Neural crest cell (in vitro differentiated cells): ENCODE results near the gene KLRG1. TPM values are rescaled to one million over a fixed set of nuclear protein-coding genes. Genes with fewer than 3 reads are reported as not detected.

Source experiments
- DNase-seq: peaks from one replicate; pipeline ENCODE4 v3.0.0; 2021; ENCODE audit warnings: low read depth, mixed read lengths, low spot score
- H3K27ac Mint-ChIP-seq: one replicate; pipeline ENCODE4 v1.8.0; 2021; ENCODE audit warnings: mild to moderate bottlenecking, mixed read lengths; ENCODE audit not compliant: unreplicated experiment
- H3K27me3 Mint-ChIP-seq: 2 replicates; pipeline ENCODE4 v1.8.0; 2021; ENCODE audit warnings: low read depth, mild to moderate bottlenecking, mixed read lengths
- H3K36me3 Mint-ChIP-seq: 2 replicates; pipeline ENCODE4 v1.8.0; 2021; ENCODE audit warnings: low read depth, mild to moderate bottlenecking, mixed read lengths
- H3K4me1 Mint-ChIP-seq: 2 replicates; pipeline ENCODE4 v1.8.0; 2021; ENCODE audit warnings: mixed read lengths
- H3K4me3 Mint-ChIP-seq: one replicate; pipeline ENCODE4 v1.8.0; 2021; ENCODE audit warnings: mild to moderate bottlenecking, mixed read lengths
- H3K9me3 Mint-ChIP-seq: 2 replicates; pipeline ENCODE4 v1.8.0; 2021; ENCODE audit warnings: mixed read lengths
- CTCF ChIP-seq: fragments of 200-600 bp; sonication (generic); conservative IDR thresholded peaks from 2 replicates; pipeline ENCODE4 v1.5.0; 2021; ENCODE audit warnings: antibody characterized with exemption, mild to moderate bottlenecking
- total RNA-seq: library from RNA; stranded (reverse); gene quantifications from 2 replicates; pipeline ENCODE4 v1.2.1, GENCODE V29; 2021

Gene KLRG1
- total RNA-seq, 1 donor from 2014 or later = 5.8 TPM

GRCh38 chr12:9050521-9051157 lies 61.3 kb downstream of the KLRG1 start:
- no peak for DNase-seq
- peaks cover 2% of the 10 kb centered on the region for H3K36me3 Mint-ChIP-seq
- no peaks in the 10 kb centered on the region for H3K27me3 Mint-ChIP-seq
- H3K4me3 Mint-ChIP-seq = no peak overlapping the region
- no peak for TF ChIP-seq CTCF
- no peaks in the 10 kb centered on the region for H3K9me3 Mint-ChIP-seq
- H3K4me1 Mint-ChIP-seq = no peaks in the 10 kb centered on the region
- H3K27ac Mint-ChIP-seq = no peak overlapping the region

GRCh38 chr12:9051158-9051550 lies 61.8 kb downstream of the KLRG1 start:
- Mint-ChIP-seq H3K4me3 (no peak overlapping the region), H3K36me3 (no peaks in the 10 kb centered on the region), H3K4me1 (no peaks in the 10 kb centered on the region), H3K27ac (no peak overlapping the region), H3K9me3 (no peaks in the 10 kb centered on the region), H3K27me3 (no peaks in the 10 kb centered on the region)
- no peak for DNase-seq
- no peak for TF ChIP-seq CTCF

GRCh38 chr12:9052610-9053009 lies 63.3 kb downstream of the KLRG1 start:
- H3K9me3 Mint-ChIP-seq = no peaks in the 10 kb centered on the region
- H3K4me1 Mint-ChIP-seq = no peaks in the 10 kb centered on the region
- H3K36me3 Mint-ChIP-seq = no peaks in the 10 kb centered on the region
- no peak for DNase-seq
- H3K4me3 Mint-ChIP-seq = no peak overlapping the region
- no peak overlapping the region for H3K27ac Mint-ChIP-seq
- no peak for TF ChIP-seq CTCF
- no peaks in the 10 kb centered on the region for H3K27me3 Mint-ChIP-seq

Other genes with a start within 250 kb of the KLRG1 start
- not detected in 2 replicates for gene A2ML1, start 166.9 kb upstream of the KLRG1 start, total RNA-seq
- 108 and 111 TPM in 2 replicates for gene PHC1, start 75.0 kb upstream of the KLRG1 start, total RNA-seq
- 143 and 151 TPM in 2 replicates for gene M6PR, start 39.9 kb upstream of the KLRG1 start, total RNA-seq
- 66.4 and 76.7 TPM in 2 replicates for gene A2M, start 126.4 kb downstream of the KLRG1 start, total RNA-seq
- not detected in 2 replicates for gene PZP, start 218.8 kb downstream of the KLRG1 start, total RNA-seq